Progenitor cell of endocrine pancreas (in vitro differentiated cells): ENCODE results near the gene CCDC60. TPM values are rescaled to one million over a fixed set of nuclear protein-coding genes. Genes with fewer than 3 reads are reported as not detected.

Experiments used
- DNase-seq: peaks from one replicate; pipeline ENCODE4 v3.0.0; 2021; ENCODE audit warnings: low spot score; ENCODE audit not compliant: unreplicated experiment
- H3K27ac Mint-ChIP-seq: 2 replicates; pipeline ENCODE4 v1.8.0; 2021; ENCODE audit warnings: mild to moderate bottlenecking, moderate library complexity, mixed read lengths
- H3K27me3 Mint-ChIP-seq: 2 replicates; pipeline ENCODE4 v1.8.0; 2021; ENCODE audit warnings: mixed read lengths
- H3K36me3 Mint-ChIP-seq: 2 replicates; pipeline ENCODE4 v1.8.0; 2022; ENCODE audit warnings: mixed read lengths; ENCODE audit not compliant: insufficient read depth
- H3K4me1 Mint-ChIP-seq: 2 replicates; pipeline ENCODE4 v1.8.0; 2021; ENCODE audit warnings: low read depth, mixed read lengths
- H3K4me3 Mint-ChIP-seq: 2 replicates; pipeline ENCODE4 v1.8.0; 2021; ENCODE audit warnings: low read depth, mild to moderate bottlenecking, moderate library complexity, mixed read lengths
- H3K9me3 Mint-ChIP-seq: 2 replicates; pipeline ENCODE4 v1.8.0; 2021; ENCODE audit warnings: low read depth, mixed read lengths
- CTCF ChIP-seq: fragments of 200-600 bp; sonication (generic); IDR thresholded peaks from one replicate; pipeline ENCODE4 v1.5.0; 2021; ENCODE audit warnings: antibody characterized with exemption, mild to moderate bottlenecking; ENCODE audit not compliant: unreplicated experiment
- total RNA-seq: library from RNA; stranded (reverse); gene quantifications from 2 replicates; pipeline ENCODE4 v1.2.1, GENCODE V29; 2021

CCDC60 gene
- total RNA-seq, 1 donor from 2014 or later: 23.4 TPM

DNA sequence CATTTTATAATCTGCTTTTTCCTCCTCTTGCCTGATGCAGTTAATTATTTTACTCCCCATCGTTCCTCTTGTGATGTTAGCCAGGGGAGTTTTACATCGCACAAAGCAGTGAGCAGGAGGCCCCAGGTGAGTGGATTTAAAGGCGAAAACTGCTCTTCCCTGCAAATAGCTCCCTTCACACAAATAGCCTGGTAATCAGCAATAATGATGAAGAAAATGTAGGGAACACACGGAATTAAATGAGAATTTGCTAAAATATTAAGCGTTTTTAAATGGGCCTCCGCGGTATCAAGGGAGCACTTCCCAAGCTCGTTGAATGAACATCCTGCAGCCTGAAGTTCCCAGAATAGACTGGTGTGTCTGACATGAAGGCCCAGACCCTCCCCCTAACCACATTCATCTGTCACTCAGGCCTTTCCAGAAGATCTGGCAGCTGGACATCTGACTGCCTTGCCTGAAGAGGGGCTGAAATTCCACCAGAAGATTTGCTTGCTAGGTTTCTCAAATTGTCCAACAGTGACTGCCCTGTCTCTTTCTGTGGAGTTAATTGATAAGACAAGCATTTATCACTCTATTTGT lies 127.2 kb downstream of the CCDC60 start:
- Mint-ChIP-seq H3K4me3 (no peak overlapping the region), H3K9me3 (peaks cover 3% of the 10 kb centered on the region), H3K4me1 (no peaks in the 10 kb centered on the region), H3K27me3 (no peaks in the 10 kb centered on the region), H3K36me3 (peaks cover 6% of the 10 kb centered on the region), H3K27ac (no peak overlapping the region)
- TF ChIP-seq CTCF: no peak
- DNase-seq: no peak

GRCh38 chr12:119463211-119463926 lies 128.8 kb downstream of the CCDC60 start:
- no peak for TF ChIP-seq CTCF
- Mint-ChIP-seq H3K27me3 (no peaks in the 10 kb centered on the region), H3K27ac (no peak overlapping the region), H3K36me3 (peaks cover 6% of the 10 kb centered on the region), H3K4me3 (no peak overlapping the region), H3K9me3 (peaks cover 3% of the 10 kb centered on the region), H3K4me1 (no peaks in the 10 kb centered on the region)
- no peak for DNase-seq

DNA sequence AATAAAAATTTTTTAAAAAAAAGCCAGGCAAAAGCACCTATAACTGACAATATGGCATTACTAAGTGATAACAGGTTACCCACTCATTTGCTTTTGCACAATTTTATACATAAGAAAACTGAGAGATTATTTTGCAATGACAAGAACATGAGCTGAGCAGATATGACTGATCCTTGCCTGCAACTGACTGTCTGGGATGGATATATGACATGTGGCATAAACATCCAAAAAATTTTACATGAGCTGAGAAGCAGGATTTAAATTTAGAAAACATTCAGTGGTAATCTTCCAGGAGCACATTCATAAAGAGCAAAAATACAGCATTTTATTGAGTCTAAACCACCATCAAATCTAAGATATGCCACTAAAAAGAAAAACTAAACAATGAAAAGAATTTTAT lies 133.8 kb downstream of the CCDC60 start:
- no peaks in the 10 kb centered on the region for H3K4me1 Mint-ChIP-seq
- H3K9me3 Mint-ChIP-seq: peaks cover 3% of the 10 kb centered on the region
- no peaks in the 10 kb centered on the region for H3K27me3 Mint-ChIP-seq
- no peak for TF ChIP-seq CTCF
- no peak for DNase-seq
- H3K27ac Mint-ChIP-seq: no peak overlapping the region
- H3K4me3 Mint-ChIP-seq: no peak overlapping the region
- H3K36me3 Mint-ChIP-seq: peaks cover 4% of the 10 kb centered on the region

DNA sequence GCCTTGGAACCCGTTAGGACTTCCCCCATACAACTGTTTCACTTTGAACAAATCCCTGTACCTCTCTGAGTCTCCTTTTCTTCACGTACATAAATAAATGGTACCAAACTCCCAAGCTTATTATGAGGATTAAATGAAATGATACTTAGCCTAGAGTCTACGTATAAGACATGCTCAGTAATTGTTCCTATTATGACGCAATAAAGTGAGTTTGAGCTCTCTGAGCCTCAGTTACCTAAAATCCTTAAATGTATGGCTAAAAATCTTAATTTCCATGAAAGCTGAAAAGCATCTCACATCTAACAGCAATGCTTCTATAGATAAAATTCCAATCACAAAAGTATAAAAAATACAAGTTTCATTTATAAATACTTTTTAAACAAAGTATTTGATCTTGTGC lies 141.1 kb downstream of the CCDC60 start:
- TF ChIP-seq CTCF: no peak
- H3K4me3 Mint-ChIP-seq: no peak overlapping the region

DNA sequence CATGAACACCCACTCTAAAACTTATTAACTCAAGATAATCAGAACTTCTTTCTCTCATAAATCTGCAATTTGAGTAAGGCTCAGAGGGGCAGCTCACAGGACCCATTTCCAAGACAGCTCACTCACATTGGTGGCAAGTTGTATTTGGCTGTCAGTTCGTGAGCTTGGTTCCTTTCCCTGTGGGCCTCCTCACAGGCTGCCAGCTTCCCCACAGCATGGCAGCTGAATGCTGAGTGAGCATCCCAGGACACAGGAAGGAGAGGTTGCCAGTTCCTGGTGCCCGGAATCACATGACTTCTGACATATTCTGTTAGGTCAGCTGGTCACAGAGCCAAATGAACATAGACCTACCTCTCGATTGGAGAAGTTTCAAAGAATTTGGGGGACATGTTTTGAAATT lies 142.4 kb downstream of the CCDC60 start:
- no peak for DNase-seq
- peaks cover 4% of the 10 kb centered on the region for H3K36me3 Mint-ChIP-seq
- H3K4me3 Mint-ChIP-seq: no peak overlapping the region
- no peak for TF ChIP-seq CTCF
- no peaks in the 10 kb centered on the region for H3K4me1 Mint-ChIP-seq
- H3K9me3 Mint-ChIP-seq: peaks cover 4% of the 10 kb centered on the region
- no peaks in the 10 kb centered on the region for H3K27me3 Mint-ChIP-seq
- no peak overlapping the region for H3K27ac Mint-ChIP-seq

More for the DNA sequence above, 141.1 kb downstream of the CCDC60 start:
- Mint-ChIP-seq H3K4me1 (no peaks in the 10 kb centered on the region), H3K27me3 (no peaks in the 10 kb centered on the region), H3K9me3 (peaks cover 4% of the 10 kb centered on the region), H3K36me3 (peaks cover 4% of the 10 kb centered on the region), H3K27ac (no peak overlapping the region)
- no peak for DNase-seq
